GM11168 (cell line): Measurements from ENCODE around the gene FAM181A.

Source experiments
- in situ Hi-C: fragments of 300-500 bp; cut with MboI; formaldehyde crosslinking; loops from one replicate; pipeline ENCODE4 v1.12.0; 2022; ENCODE audit warnings: low sequenced_read_pairs; ENCODE audit not compliant: unreplicated experiment

The FAM181A gene

DNA sequence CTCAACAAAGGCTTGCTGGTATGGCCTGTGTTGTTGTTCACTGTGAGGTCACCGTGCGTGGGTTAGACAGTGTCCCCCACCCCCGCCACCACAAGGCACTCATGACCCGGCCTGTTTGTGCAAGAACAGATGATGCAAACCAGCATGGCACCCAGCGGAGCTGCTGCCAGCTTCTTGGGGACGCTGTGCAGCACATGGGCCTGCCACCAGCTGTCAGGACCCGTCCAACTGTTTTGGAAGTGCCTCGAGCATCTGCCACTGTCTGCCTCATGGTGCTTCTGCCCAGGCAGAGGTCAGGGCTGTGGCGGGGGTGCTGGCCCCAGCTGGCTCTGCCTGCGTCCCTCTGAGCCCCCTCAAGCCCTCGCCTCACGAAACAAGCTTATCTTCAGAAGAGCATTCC is 47.7 kb downstream of the FAM181A start:
- in situ Hi-C loops, result no loop called here

DNA sequence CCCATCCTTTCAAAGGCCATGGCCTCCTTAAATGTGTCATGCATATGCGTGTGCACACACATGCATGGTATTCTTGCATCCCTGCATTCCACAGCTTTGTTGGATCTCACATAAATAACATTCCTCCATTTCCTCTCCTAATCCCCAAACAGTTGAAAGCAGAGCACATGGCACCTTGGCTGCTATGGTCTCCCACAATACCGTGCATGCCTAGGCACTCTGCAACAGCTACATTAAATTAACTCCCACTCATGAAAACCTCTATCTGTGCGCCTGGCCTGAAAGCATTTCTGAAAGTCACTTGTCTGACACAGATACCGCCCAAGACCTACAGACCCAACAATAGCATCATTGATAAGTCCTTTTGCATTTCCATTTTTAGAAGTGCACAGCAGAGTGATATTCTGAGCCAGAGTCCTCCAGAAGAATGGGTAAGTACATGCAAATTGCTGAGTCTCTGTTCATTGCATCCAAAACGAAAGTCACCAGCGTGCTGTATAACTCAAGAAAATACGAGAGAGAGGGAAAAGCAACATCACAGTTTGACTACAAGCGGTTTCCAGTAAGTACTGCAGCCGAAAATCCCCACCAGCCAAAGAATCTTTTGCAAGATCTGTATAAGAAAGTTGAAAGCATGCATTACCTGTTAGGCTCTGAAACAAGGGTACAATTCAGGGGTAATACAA is 48.8 kb downstream of the FAM181A start:
- in situ Hi-C loops, result no loop called here

DNA sequence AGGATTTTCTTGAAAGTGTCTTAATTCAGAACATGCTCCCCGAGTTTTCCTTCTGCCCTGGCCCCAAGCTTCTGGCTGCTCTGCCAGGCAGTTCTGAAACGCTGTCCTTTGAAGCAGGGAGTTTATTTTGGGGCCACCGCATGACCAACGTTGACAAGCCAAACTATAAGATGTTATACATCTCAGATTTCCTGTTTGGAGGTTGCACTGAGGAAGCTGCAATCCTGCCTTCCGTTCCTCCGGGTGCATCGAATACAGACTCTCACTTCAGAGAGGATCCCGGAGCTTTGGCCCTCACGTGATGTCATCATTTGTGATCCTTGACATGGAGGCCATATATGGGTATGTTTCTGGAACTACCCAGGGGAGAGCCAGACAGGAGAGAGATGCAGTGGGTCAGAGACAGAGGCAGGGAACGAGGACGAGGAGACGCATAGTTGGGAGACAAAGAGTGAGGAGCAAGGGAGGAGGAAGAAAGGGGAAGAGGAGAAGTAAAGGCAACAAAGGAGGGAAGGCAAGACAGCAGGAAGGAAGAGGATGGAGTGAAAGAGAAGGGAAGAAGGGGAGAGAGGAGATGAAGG is 49.4 kb downstream of the FAM181A start, which contains the start of gene ASB2:
Gene ASB2 (minus strand): TSS at position 94 of the 581 bp plus-strand sequence. CDS start 12,031 bp downstream, outside the sequence.
- in situ Hi-C loops, result no loop called here

DNA sequence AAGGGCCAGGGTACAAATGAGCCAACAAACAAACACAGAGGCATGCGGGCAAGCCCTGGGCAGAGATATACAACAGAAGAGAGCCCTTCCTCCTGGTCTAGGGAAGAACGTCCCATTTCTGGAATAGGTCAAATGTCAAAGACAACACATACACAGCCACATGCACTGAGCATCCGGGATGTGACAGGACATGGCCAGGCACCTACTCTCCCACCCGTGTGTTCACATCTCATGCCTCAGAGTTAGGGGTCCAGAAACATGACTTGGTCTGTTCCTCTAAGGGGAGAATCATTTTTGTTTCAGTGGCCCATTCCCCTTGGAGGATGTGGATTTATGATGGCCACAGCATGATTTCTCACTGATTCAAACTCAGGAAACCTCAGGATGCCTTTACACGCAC is 50.0 kb downstream of the FAM181A start:
- in situ Hi-C loops, result no loop called here

- in situ Hi-C loops, result no loop called here
These were observed 50.8 kb downstream of the FAM181A start for GRCh38 chr14:93977790-93978581.

DNA sequence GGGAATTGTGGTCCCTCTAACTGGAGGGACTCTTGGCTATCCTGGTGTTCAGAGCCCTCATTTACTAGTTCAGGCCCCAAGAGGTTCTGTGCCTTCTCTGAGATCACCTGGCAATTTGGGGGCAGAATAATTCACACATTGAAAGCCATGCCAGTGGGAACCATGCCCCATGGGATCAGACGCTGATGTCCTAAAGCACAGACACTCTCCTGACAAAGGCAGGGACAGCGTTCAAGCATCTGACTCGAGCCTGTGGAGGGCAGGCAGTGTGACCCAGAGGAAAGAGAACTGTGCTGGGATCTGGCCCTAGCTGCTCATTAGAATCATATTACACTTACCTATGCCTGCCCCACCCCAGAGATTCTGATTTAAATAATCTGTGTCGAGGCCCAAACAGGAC is 51.6 kb downstream of the FAM181A start:
- in situ Hi-C loops, result no loop called here
